Activated CD4-positive, CD25-positive, alpha-beta regulatory T cell (primary cell): ENCODE data around the gene QSOX2.

ENCODE experiments used
- DNase-seq, 4 experiments: peaks; one replicate each; lab custom pipeline; 2025; lab: John Stamatoyannopoulos, UW

The QSOX2 gene

GRCh38 chr9:136251264-136252115 is 5.9 kb upstream of the QSOX2 start:
- DNase-seq = no peak

DNA sequence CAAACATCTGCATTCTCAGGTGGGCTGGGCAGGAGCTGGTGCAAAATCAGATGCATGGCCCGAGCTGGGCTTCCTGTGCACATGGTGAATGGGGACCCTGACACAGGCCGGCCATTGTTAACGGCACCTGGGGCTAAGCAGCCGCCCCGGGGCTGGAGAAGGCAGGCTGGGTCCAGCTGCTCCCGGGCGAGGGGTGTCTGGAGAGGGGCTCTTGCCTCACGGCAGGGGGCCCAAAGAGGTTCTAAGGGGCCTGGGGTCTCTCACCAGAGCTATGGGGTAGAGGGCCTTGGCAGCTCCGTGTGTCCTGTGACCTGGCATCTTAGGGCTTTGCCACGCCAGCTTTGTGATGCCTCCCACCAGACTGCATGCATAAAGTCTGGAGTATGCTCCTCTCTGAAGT is 5.1 kb upstream of the QSOX2 start:
- DNase-seq = no peak

DNA sequence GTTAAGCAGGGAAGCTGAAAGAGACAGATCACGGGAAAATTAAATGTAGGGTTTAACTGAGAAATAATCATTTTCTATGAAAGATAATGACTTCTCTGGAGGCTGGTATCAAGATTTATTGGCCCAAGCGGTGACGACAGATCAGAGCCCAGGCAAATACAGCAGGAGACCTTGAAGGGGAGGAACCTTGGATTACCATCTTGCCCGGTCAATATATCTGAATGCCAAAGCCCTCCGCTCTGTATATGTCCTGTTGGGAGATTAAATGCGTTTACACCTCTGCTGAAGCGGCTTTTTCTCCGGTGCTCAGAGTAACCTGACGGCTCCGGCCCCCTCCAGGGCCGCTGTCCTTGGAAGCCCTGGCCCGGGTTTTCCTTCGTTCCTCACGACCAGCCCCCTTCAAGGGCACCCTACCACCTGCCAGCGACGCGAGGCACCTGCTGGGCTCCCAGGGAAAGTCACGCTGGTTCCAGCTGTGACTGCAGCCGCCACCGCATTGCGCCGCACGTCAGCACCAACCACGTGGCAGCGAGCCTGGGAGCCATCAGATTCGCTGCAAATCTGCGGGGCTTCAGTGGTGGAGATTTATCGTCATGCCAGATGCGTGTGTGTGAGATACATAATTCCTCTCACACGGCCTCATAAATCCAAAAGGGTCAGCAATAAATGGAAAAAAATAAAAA is 4.4 kb upstream of the QSOX2 start:
- no peak for DNase-seq

- no peak for DNase-seq
Measured at GRCh38 chr9:136248951-136249876, 3.6 kb upstream of the QSOX2 start.

- DNase-seq = no peak
Measured at GRCh38 chr9:136247947-136248637, 2.5 kb upstream of the QSOX2 start.

GRCh38 chr9:136247551-136247916 is 1.9 kb upstream of the QSOX2 start:
- DNase-seq = no peak

GRCh38 chr9:136246849-136247550 is 1.4 kb upstream of the QSOX2 start:
- no peak for DNase-seq

DNA sequence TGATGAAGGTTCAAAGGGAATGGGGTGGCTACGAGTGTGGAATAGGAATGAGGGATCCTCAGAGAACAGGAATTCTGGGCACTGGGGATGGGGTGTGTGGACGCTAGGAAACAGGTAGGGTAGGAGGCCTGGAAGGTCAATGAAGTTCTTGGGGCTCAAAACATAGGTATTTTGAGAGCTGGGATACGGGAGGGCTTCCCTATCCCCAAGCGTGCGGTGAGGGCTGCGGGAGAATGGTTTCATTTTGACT is 718 bp downstream of the QSOX2 start:
- DNase-seq = no peak

DNA sequence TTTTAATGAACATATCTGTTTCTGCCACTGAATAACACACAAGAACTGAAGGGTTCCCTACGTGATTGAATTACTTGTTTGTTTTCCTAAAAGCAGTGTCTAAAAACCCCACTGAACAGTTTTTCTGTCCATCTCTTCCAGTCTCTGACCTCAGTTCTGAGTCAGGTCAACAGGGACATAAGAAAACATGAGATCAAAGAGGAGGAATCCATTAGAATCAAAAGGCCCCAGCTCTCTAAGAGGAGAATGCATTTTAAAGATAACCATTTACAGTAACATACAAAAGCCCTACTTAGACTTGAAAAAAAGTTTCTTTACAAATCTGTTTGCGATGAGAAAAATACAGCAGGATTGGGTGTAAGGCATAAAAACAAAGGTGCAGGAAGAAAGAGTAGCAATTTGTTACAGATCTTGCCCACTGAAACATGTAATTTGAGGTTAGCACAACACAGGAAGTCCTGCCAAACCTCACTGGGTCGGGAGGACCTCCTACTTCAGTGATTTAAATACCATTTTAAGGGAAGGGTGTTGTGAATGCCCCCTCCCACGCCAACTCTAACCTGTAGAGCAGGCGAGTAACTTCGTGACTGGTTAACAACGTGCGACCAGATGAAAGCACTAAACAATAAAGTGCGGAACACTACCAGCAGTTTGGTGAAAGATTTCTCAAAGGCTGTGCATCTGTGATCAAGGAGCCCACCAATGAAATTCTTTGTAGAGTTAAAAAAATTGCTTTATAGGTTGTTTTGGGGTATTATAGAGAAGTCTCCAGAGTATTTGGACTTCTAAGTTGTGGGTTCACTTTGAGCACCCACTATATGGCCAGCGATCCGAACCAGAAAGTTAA is 1.3 kb downstream of the QSOX2 start:
- DNase-seq = no peak

DNA sequence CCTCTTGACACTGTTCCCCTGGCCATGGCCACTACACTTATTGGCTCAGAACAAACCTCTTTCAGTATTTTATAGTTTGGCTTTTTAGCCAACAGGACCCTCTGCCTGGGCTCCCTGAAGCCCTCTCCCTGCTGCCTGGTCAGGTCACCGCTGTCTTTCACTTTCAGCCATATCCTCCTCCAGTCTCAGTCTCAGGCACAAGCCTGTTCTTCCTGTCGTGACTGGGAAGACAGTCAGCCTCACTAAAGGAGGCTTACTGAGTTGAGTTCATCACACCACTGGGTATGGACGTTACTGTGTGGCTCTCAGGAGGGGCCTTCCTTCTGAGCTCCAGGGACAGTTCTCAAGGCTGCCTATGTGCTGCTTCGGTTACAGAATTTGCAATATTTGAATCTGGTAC is 2.0 kb downstream of the QSOX2 start:
- no peak for DNase-seq

DNA sequence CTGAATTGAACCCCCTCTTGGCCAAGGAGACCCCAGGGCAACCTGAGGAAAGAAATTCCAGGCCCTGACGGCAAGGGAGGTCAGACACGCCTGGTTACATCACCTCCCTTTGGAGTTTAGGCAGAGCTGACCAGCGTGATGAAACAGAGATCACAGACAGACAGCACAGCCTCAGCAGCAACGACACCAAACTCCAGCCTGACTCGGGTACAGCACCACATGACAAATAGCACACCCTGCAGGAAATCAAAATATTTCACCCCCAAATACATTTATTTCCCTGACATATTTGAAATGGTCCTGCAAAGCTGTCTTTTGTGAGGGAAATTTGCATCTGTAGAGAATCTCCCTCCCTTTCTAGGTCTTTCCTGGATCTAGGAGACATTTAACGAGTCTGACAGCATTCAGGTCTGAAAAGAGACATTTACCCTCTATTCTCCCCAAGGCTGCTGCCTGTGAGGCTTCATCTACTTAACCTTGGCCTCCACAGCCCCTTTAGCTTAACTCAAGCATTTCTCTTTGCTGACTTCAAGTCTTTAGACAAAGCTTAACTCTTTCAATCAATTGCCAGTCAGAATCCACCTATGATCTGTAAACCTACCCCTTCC is 2.6 kb downstream of the QSOX2 start:
- DNase-seq = no peak

DNA sequence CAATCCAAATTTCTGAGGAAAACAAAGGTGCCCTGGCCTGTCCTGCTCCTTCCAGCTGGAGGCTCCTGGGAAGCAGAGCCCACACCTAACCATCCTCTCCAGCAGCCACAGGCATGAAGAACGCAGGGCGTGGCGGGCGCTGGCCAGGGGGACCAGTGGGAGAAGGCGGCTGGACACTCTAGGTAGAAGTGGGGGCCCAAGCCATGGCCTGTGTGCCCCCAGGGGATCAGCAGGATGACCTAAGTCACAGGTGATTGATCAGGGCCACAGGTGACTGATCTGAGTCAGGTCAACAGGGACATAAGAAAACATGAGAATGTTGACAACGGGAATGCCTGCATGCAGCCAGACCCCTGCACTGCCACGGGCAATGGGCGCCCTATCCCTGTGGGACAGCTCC is 3.4 kb downstream of the QSOX2 start:
- DNase-seq = no peak

GRCh38 chr9:136241542-136241941 is 4.1 kb downstream of the QSOX2 start:
- no peak for DNase-seq

GRCh38 chr9:136240941-136241340 is 4.7 kb downstream of the QSOX2 start:
- DNase-seq = no peak

- DNase-seq = no peak
Measured at GRCh38 chr9:136239983-136240330, 5.7 kb downstream of the QSOX2 start.

DNA sequence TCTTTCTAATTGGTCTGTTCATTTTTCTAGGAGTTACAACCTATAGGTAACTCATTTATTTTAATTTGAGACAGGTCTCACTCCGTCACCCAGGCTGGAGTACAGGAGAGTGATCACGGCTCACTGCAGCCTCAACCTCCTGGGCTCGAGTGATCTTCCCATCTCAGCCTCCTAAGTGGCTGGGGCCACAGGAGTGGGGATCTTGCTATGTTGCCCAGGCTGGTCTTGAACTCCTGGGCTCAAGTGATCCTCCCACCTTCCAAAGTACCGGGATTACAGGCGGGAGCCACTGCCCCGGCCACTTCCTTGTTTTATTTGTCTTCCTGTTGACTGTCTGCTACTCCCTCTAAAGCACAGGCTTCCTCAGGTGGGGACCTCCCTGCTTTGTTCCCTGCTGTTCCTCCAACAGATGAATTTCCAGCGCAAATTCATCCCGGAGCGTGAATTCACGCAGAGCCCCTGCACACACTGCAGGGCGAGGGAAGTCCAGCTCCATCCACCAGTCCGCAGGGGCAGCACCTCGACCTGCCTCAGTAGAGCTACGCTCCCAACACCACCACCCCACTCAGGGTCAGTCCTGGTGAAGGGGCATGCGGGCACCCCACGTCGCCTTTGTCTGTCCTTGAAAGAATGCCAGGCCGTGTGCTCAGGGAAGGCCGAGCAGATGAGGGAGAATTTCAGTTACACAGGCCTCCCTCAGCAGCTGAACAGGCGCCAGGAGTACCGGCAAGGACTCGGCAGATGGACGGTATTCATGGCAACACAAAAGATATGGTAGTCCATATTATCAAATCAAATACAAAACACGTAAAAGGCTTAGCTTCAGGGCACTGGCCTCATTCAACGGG is 6.3 kb downstream of the QSOX2 start:
- DNase-seq = no peak

GRCh38 chr9:136238342-136238732 is 7.3 kb downstream of the QSOX2 start:
- no peak for DNase-seq

- DNase-seq = no peak
Measured at GRCh38 chr9:136237486-136238341, 7.9 kb downstream of the QSOX2 start.
